Activated CD4-positive, alpha-beta T cell treated with anti-CD3 and anti-CD28 coated beads for 4 hours (primary cell): ENCODE measurements around the gene CADM1.

Experiments used
- DNase-seq, 2 donors: peaks; one replicate each; pipeline ENCODE4 v3.0.0-alpha.2; 2020

Gene CADM1

GRCh38 chr11:115226556-115226955 lies 277.7 kb downstream of the CADM1 start:
- no peak for DNase-seq

DNA sequence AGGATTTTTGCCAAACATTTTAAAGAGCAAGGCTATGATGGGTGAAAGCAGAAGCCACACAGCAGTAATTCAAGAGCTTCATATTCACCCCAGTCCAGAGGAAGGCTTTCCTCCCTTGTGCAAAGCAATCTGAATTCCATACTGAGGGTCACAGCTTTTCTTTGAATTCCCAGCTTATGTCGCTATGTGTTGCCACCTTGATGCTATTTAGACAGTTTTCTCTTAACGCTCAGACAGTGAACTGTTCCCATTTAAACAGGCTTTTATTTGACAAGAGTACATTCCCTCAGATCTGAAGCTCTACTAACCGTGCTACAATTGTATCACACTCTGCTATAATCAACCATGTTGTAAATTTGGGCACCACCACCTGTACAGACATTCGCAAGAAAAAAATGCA lies 279.7 kb downstream of the CADM1 start:
- no peak for DNase-seq

DNA sequence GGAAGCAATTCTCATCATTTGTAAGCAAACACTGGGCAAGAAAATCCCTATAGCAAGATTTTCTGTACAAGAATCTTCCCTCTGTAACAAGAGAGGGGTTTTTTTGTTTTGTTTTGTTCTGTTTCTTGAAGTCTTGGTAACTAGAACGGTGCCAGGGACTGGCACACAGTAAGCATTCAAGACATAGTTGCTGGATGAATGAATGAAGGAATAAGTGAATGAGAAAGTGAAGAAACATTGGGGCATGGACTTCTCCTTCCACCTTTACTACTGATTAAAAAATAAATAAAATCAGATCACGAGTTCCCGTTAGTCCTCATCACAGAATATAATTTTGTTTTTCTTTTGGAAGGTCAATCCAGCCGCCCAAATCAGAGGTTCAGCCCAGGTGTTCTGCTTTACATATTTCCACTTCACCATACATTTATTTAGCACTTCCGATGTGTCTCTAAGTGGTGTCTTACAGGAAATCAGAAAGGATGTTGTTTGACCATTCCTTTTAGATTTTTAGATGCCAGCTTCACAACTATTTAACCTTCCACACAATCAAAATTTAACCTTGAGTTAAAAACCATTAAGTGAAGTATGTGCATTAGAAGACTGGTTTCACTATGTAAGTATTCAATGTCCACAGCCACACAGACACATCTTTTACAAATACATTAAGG lies 281.2 kb downstream of the CADM1 start:
- DNase-seq: no peak

DNA sequence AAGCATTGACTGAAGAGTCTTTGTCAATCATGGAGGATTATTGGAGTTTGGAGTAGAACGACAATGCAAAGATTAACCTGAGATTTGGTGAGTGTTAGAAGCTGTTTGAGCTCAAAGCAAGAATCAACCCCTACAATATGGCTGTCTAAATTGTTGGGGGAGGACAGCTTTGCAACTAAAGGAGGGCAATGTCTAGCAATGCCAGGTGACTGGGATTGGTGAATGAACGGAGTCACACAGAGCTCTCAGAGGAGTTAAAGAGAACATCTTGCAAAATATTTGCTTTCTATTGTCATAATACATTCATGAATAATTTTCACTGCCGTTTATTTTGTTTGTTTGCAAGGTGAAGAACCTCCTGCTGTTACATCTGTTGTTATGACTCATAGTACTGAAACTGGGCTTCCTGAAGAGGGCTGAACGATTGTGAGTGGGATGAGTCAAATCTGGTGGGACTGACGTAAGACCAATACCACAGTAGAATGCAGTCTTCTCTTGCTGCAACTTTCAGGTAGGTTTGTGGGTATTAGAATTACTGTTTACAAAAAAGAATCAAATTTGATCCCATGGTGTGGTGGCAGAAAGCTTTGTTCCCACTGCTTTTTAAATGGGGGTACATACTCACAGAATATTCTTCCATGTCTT lies 281.9 kb downstream of the CADM1 start:
- no peak for DNase-seq

DNA sequence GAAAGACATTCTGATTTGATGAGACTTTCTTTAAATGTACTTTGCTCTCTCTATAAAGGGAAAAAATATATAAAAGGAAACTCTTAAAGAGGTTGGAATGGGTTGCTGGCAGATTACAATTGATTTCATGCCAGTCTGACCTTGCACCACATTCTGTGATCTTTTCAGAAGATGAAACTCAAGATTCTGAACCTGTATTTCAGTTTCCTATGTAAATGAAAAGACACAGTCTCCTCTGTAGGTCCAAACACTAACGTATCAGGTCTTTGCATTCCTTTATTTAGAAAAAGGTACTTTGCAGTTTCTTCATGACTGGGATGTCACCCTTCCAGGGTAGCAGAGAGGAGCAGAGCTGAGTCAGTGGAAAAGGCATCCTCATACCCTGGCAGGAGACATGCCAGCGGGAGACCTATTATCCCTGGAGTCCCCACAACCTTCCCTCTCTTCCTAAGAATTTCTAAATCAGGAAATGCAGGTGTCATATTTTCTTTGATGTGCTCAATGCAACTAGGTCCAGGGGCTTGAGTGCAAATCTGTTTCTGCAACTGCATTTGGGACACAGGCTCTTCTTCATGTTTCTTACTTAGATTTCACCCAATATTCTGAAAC lies 282.6 kb downstream of the CADM1 start:
- no peak for DNase-seq

DNA sequence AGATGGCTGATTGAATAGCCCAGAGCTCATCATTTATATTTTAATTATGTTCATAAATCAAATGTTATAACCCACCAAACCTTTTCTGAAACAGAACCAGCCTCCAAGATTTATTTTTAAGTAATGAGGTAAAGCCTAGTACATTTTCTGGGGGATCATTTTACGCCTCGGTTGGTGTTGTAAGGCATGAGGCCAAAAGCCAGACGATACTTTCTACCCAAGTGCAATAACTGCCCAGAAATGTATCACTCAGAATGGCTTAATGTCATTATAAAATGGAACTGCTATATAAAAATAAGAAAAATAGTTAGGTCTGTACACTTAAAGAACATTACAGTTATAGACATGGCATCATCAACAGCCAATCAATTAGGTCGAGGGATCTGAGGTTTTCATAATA lies 283.3 kb downstream of the CADM1 start:
- DNase-seq: no peak

DNA sequence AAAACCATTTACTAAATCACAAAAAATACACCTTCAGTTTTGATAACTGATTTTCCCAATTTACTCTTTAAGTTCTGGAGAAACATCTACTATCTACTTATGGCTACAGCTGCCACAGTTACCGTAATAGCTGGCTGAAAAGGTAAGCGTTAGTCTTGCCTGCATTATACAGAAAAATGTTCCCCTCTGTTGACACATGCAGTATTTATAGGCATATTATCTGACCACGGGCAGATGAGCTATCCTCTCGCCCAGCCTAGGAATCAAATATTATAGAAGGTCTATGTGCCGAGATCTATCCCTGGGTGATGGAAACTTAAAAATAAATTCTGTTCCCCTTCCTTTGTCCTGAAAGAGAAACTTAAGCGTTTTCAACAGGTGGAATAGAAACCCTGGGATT lies 283.8 kb downstream of the CADM1 start:
- no peak for DNase-seq

DNA sequence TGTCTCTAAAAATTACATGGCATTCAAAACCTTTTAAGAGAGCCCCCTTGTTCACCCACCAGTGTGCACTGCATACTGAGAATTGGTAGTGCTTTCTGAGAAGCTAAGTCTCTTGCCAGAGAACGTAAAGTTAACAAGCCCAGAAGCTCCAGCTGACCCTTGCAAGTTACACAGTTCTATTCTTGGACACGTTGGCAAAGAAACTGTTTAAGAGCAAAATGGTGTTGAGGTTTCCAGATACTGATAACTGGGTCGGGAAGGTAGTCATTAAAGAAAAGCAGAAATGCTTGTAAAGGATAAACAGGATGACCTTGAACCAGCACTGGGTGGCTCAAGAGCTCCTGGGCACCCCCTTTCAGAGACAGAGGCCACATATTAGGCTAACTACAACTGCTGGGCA lies 284.8 kb downstream of the CADM1 start:
- DNase-seq: no peak

- no peak for DNase-seq
These were observed 286.4 kb downstream of the CADM1 start for GRCh38 chr11:115217726-115218311.

DNA sequence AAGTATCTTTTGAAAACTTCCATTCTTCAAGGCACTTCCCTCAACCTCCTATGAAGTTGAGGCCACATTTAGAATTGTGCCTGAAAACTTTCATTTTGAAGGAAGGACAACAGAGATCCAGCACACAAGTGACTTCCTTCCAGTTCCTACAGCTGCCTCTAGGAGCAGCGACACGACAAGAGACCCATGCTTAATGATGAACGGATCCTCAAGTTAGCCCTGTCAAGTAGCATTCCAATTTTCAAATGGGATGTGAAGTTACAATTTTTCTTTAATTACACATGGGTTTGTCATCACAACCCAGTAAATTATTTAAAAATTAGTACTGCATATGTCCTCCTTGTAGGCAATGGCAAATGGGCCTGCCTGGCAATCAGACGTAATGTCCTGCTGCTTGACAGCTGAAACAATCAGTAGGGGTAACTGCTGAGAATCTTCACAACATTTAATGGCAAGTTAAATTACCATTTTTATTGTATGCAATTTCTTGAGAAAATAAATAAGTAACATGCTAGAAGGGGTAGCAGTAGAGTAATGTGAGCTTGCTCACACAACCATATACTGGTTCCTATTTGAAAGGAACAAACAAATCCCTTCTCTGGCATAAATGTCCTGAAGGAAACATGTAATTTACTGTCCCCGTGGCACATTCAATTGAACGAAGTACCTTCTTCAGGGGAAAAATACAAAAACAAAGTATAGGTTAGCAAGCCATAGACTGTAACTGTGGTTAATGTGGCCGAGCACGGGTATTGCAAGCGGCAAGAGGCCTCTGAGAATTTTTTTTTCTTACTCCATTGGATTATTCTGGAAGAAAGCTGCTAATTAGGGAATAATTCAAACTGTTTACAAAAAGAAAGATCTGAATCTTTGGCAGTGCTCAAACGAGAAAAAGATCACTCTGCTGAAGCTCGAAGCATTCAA lies 288.3 kb downstream of the CADM1 start:
- no peak for DNase-seq

DNA sequence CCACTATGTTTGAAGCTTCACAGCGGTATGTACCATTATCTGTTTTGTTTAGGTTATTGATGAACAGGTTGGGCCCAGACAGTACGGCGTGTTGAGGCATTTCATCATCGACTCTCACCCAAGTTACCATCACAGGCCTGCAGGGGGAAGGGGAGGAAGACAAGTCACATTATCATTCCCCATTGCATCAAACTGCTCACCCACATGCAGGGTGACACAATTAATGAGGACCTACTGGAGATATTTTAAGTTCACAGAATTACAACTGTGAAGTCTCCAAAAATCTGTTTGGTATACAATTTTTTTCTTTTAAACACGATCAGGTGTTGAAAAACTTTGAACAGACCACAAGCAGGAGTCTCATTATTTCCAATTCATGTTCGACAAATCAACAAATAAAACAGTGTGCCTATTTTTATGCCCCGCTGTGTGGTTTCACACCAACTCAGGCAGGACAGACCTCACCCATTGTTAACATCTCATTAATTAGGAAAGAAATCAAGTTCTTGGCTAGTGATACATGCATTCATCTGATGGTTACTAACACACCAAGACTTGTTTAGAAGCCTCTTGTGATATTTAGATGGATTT lies 289.5 kb downstream of the CADM1 start:
- no peak for DNase-seq

DNA sequence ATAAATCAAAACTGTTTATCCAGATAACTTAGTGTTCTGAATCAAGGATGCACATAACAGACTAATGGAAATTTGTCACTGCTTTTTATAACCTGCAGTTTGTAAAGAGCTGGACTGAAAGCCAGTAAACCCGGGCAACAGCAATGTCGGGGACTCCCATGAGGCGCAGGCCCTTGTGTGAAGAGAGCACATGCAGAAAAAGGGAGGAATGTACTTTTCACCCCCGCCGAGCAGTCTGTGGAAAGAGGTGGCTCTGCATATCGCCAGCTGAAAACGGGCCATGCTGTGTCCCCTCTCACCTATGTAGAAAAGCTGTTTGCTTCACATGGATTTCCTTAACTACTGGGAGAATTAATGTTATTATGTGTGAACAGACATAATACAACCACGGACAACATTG lies 291.2 kb downstream of the CADM1 start:
- no peak for DNase-seq

- no peak for DNase-seq
These were observed 295.4 kb downstream of the CADM1 start for GRCh38 chr11:115208808-115209259.

DNA sequence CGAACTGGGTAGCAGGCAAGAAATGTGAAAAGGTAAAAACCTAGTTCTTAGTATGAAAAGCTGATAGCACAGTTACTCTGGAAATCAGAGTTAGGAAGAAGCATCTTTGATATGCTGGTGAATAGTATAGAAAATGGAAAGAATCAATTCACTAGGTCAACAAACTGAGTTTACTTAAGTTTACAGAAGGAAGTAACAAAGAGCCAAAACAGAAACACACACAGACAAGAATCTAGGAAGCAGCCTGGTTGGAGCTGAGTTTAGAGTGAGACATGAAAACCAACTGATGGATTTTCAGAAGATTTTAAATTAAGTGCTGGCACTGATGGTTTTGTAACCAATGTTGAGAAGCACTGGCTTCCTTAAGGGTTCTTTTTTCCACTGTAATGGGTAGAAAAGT lies 296.3 kb downstream of the CADM1 start:
- no peak for DNase-seq

DNA sequence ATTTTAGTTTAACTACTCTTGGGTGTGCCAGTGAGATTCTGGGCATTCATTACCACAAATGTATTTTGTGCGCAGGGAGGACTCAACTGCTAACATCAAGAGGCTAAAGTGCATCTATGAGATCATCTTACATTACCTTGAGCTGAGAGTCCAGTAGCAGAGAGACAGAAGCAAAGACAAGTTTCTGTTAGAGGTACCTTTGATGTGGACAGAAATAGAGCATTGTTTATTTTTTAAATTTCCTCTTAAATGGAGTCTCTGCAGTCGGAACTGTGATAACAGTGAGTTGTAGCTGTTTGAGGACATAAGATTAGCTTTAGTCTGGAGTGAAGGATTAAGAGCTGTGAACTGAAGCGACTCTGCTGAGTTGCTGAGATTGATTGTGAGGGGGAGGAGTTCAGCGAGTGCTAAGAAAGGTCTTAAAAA lies 297.0 kb downstream of the CADM1 start:
- no peak for DNase-seq

GRCh38 chr11:115206365-115207022 lies 297.7 kb downstream of the CADM1 start:
- DNase-seq: no peak

DNA sequence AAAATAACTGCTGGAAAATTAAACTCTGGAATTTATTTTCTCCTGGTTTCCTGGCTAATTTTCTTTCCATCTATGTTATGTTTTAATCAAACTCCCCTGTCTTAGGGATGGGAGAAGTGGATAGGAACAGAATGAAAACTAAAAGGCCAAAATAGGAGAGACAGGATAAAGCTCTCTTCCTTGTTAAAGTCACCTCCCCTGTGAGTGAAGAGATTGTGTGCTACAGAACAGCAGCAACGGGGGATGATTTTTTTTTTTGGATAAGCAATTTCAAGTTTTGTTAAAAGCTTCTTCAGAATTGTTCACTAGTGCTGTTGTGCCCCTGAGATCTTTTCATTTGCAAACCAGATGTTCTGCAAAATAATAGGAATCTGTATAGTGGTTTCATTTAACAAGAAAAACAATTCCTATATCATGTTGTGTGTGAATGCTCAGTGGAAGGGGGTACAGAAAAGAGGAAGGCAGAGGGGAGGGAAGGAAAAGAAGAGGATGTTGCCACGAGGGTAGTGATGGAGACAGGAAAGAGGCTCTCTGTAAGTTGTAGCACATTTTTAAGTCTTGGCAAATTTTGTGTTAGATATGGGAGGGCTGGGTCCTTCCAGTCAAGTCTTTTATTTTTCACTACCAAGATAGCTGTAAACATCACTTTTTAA lies 301.2 kb downstream of the CADM1 start:
- DNase-seq: no peak

- DNase-seq: no peak
These were observed 302.1 kb downstream of the CADM1 start for GRCh38 chr11:115202074-115202473.

DNA sequence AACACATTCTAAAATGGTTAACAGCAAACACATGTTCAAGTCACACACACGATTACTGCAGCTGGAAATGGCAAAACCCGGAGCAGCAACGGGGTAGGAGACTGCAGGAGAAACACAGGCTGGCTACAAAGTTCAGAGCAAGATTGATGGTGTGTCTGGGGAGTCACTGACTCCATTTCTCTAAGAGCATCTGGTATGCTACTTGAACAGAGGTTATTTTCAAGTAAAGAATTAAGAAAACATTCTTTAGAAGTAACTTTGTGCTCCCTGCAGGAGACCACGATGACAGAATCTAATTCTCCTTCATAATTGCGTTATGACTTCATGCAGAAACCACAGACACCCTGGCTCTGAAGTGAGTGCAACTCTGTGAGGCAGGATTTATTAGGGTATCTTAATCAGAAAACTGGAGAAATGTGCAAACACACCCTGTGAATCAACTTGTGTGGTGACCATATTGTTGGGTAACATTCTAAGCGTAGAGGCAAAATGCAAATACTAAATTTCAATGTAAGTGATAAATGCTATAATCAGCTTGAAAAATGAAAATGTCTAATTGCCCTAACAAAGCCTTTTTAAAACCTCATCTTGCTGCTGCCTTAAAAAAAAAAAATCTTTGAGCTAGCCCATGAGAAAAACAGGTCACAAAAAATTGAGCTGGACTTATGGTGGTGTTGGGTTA lies 303.0 kb downstream of the CADM1 start:
- no peak for DNase-seq

- DNase-seq: no peak
These were observed 304.6 kb downstream of the CADM1 start for GRCh38 chr11:115199481-115200069.
